Hematopoietic multipotent progenitor cell (in vitro differentiated cells): ENCODE results near the gene HES6. TPM values are rescaled to one million over a fixed set of nuclear protein-coding genes. Genes with fewer than 3 reads are reported as not detected.
A peak's percentile ranks its signal among the peaks of the same experiment; 100 is the strongest.

ENCODE experiments used
- DNase-seq, 3 donors: peaks; one replicate each; pipeline ENCODE4 v3.0.0-alpha.2; 2011 to 2015; ENCODE audit warnings: low read depth in 2 of 3, low spot score in 2 of 3
- total RNA-seq: library from RNA; depleted of rRNA; stranded (reverse); fragments of >200 nt; gene quantifications from one replicate; pipeline ENCODE4 v1.2.3, GENCODE V29; 2012

Gene HES6
- total RNA-seq: 3.5 TPM

GRCh38 chr2:238239863-238240756, at the start of gene HES6:
TSS of gene HES6 (minus strand) at chr2:238240038. CDS start at chr2:238239905, 133 bp downstream.
- peak; percentile 56 to 82 (median 78) for DNase-seq

- no peak for DNase-seq
Measured at GRCh38 chr2:238289574-238289973, 49.7 kb upstream of the HES6 start.

- DNase-seq: peak; percentile 95 to 99 (median 99)
Measured at GRCh38 chr2:238288650-238289573, 49.1 kb upstream of the HES6 start.

- DNase-seq: peak in 2 of 3 donors; percentile 83 to 87
Measured at GRCh38 chr2:238287737-238288649, 48.2 kb upstream of the HES6 start, which contains the start of gene PER2. TSS of gene PER2 (minus strand) at chr2:238288610. CDS start at chr2:238277936, 10,674 bp downstream.

GRCh38 chr2:238286987-238287736, 47.3 kb upstream of the HES6 start:
- DNase-seq: no peak

GRCh38 chr2:238286551-238286950, 46.7 kb upstream of the HES6 start:
- DNase-seq: peak in 1 of 3 donors; percentile 56

- DNase-seq: no peak
Measured at GRCh38 chr2:238286095-238286494, 46.3 kb upstream of the HES6 start.

GRCh38 chr2:238285653-238286082, 45.8 kb upstream of the HES6 start:
- no peak for DNase-seq

- no peak for DNase-seq
Measured at GRCh38 chr2:238284802-238285515, 45.1 kb upstream of the HES6 start.

GRCh38 chr2:238282861-238283738, 43.3 kb upstream of the HES6 start:
- DNase-seq: no peak

- DNase-seq: no peak
Measured at GRCh38 chr2:238281826-238282480, 42.1 kb upstream of the HES6 start.

GRCh38 chr2:238280083-238280825, 40.4 kb upstream of the HES6 start:
- DNase-seq: no peak

- no peak for DNase-seq
Measured at GRCh38 chr2:238279324-238279682, 39.5 kb upstream of the HES6 start.

GRCh38 chr2:238278626-238279323, 38.9 kb upstream of the HES6 start:
- DNase-seq: no peak

- DNase-seq: no peak
Measured at GRCh38 chr2:238277695-238278094, 37.9 kb upstream of the HES6 start.
